Limb (tissue), 2 donors: Measurements from ENCODE around the gene PRXL2A.
"Not testable (repeated sequence)": the region's sequence is repeated elsewhere in the genome, so short reads cannot be mapped to it uniquely, and the experiment has no call there.

ENCODE experiments used
- DNase-seq, 2 donors: peaks; one replicate each; pipeline ENCODE4 v3.0.0-alpha.2; 2016; ENCODE audit errors: extremely low spot score in 2 of 2

Gene PRXL2A

GRCh38 chr10:80474941-80475340, 66.6 kb downstream of the PRXL2A start:
- no peak for DNase-seq

- DNase-seq = not testable (repeated sequence)
These were observed 67.3 kb downstream of the PRXL2A start for GRCh38 chr10:80475641-80476040.

GRCh38 chr10:80476685-80477084, 68.3 kb downstream of the PRXL2A start:
- no peak for DNase-seq

DNA sequence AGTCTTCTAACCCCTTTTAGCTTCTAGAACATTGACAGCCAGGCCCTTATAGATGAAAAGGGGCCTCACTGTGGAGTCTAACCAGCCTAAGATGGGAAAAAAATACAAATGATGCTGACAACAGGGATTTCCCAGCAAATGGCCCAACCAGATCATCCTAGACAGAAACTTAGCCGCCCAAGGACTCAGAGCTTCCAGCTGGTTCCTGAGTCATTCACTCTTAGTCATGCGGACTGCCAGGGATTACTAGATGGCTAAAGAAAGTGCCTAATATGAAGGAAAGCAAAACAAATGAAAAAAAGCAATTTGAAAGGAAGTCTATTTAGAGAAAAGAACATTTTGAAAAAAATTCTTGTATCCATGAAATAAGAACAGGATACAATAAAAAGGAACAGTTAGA, 69.5 kb downstream of the PRXL2A start:
- no peak for DNase-seq

DNA sequence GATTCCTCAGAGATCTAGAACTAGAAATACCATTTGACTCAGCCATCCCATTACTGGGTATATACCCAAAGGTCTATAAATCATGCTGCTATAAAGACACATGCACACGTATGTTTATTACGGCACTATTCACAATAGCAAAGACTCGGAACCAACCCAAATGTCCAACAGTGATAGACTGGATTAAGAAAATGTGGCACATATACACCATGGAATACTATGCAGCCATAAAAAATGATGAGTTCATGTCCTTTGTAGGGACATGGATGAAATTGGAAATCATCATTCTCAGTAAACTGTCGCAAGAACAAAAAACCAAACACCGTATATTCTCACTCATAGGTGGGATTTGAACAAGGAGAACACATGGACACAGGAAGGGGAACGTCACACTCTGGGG, 72.0 kb downstream of the PRXL2A start:
- not testable (repeated sequence) for DNase-seq

DNA sequence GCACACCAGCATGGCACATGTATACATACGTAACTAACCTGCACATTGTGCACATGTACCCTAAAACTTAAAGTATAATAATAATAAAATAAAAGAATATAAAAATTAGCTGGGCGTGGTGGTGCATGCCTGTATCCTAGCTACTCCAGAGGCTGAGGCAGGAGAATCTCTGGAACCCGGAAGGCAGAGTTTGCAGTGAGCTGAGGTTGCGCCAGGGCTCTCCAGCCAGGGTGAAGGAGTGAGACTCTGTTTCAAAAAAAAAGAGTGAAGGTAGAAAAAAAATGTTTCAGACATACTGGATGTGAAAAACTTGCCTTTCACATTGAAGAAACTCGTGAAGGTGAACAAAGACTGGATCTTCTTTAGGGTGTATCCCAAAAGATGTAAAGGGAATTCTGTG, 72.5 kb downstream of the PRXL2A start:
- DNase-seq = no peak

GRCh38 chr10:80484243-80484642, 75.9 kb downstream of the PRXL2A start:
- no peak for DNase-seq

- no peak for DNase-seq
These were observed 76.3 kb downstream of the PRXL2A start for GRCh38 chr10:80484676-80485075.

DNA sequence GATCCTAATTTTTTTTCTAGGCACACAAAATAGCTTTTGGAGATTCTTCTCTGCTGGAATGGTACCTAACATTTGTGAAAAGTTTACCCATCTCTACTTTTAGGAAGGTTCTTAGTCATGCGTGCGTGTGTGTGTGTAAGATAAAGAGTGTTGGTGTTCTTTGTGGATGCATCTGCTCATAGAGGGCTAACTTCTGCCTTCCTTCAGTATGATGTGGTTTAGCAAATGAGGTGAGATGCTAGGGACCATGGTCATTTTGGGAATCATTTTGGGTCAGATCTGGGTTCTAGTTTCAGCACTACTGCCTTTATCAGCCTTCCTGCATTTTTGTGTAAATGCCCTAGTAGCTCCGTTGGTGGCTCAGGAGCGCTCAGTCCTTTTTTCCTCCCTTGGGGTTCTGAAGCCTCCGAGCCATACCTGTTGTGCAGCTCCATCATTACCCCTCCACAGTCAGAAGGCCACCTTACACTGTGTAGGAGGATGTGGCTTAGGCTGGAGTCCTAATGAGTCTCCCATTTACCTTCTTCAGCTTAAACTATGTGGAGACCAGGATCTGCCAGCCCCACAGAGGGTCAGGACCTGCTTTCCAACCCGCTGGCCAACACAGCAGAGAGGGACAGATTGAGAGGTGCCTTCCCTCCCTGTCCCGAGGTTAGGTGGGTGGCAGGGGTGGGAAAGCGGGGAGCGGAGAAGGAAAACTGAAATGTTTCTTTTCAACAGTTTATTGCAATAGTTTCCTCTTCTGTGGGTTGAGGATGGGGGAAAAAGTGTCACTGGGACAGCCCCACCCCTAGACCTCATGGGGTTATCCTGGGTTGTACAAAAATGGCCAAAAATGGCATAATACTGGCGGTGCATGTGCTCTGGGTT, 77.0 kb downstream of the PRXL2A start:
- DNase-seq = no peak

- no peak for DNase-seq
These were observed 77.8 kb downstream of the PRXL2A start for GRCh38 chr10:80485946-80486764.
